ENCODE data around the gene SEPTIN1. TPM values are rescaled to one million over a fixed set of nuclear protein-coding genes. Genes with fewer than 3 reads are reported as not detected.

The SEPTIN1 gene
- total and polyA plus RNA-seq, 2 donors (not counting 3 experiments of a cell fraction or from before 2014, with no cell fraction given) = 0.07 to 0.75 TPM

DNA sequence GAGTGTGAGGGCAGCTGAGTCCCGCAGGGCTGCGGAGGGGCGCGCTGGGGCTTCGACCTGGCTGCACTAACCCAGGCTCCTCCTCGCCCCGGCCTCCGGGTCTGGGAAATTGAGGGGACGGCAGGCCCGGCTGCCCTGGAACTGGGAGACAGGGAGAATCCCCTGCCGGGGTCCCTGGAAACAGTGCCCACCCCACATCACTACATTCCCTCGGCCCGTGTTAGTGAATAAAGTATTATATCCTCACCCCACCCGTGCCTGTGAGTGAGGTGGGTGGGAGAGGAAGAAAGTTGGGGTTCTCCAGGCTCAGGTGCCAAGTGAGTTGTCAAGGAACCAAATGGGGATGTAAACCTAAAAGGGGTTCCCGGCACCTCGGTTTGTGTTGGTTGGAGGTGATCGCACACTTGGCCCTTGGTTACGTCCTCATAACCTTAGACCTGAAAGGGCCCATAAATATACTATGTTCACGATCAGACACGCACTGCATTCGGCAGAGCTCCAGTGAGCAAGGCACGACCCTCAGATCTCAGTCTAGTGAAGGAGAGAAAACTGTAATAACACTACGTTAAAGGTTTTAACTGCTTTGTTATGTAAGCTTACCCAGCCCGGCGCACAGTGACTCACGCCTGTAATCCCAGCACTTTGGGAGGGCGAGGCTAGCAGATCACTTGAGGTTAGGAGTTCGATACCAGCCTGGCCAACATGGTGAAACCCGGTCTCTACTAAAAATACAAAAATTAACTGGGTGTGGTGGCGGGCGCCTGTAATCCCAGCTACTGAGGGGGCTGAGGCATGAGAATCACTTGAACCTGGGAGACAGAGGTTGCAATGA, 36.2 kb upstream of the SEPTIN1 start:
- Histone ChIP-seq H4K20me1 (replicated peaks; ENCODE audit: control insufficient read depth, extremely low read depth, insufficient read depth, low read length) (no peaks in the 10 kb centered on the region), H3K9me3 (replicated peaks; ENCODE audit: control insufficient read depth, insufficient read depth, low read length) (no peaks in the 10 kb centered on the region), H3K4me2 (ENCODE audit: insufficient read depth, low read length) (peak overlapping the region; percentile 10), H3K9me1 (replicated peaks; ENCODE audit: control insufficient read depth, extremely low read depth, insufficient read depth, low read length) (no peaks in the 10 kb centered on the region), H3K79me2 (ENCODE audit: control insufficient read depth, insufficient read depth, low read length) (no peaks in the 10 kb centered on the region), H3K27ac (ENCODE audit: insufficient read depth, low read depth, low read length) (no peak overlapping the region), H3K27me3 (ENCODE audit: control insufficient read depth in 2 of 2, insufficient read depth in 2 of 2, low read length in 2 of 2) (no peaks in the 10 kb centered on the region), H3K36me3 (ENCODE audit: control insufficient read depth in 2 of 2, extremely low read depth in 1 of 2, insufficient read depth in 2 of 2, low read length in 2 of 2) (peaks cover under 1 to 4% of the 10 kb centered on the region in 2 experiments), H2AFZ (ENCODE audit: low read depth, low read length) (no peak overlapping the region), H3K9ac (replicated peaks; ENCODE audit: extremely low read depth, insufficient read depth, low read length) (no peak overlapping the region), H3K4me3 (replicated peaks in 1 of 3; ENCODE audit: insufficient read depth in 1 of 3, low read depth in 1 of 3, low read length in 3 of 3) (peak overlapping the region in 1 of 3 experiments; percentile 57), H3K4me1 (ENCODE audit: control insufficient read depth, extremely low read depth, insufficient read depth, low read length) (peaks cover 3% of the 10 kb centered on the region)
- no TSS peak for BruUV-seq (replicated peaks)
- FAIRE-seq (no peak), DNase-seq (ENCODE audit: low read depth, low spot score) (no peak)
- dilution Hi-C loops (cut with MboI; ENCODE audit: extremely low pct_ligation_motif_present, low sequenced_read_pairs) = no loop called here
- CTCF ChIA-PET = interaction anchor here (0.7 to 4.8 kb wide), 18 partner anchors 8 to 327 kb away, joined by 3 to 46 read pairs (median 6); partner anchors contain the start of genes CD2BP2, CORO1A, DCTPP1 and PRR14
- intact Hi-C loops (cut with micrococcal nuclease) = loop anchor here (1.0 kb wide), 3 partner anchors 9 to 27 kb away; partner anchors contain the start of gene SEPHS2
- TF ChIP-seq JUN (IDR thresholded peaks at IDR 0.05; ENCODE audit: borderline replicate concordance, insufficient read depth, insufficient read length, low read depth) = no peak
- TF ChIP-seq EZH2 (IDR thresholded peaks at IDR 0.05; ENCODE audit: borderline replicate concordance, low read depth, low read length, severe bottlenecking) = no peak
- no peak for TF ChIP-seq POLR2AphosphoS5 (IDR thresholded peaks at IDR 0.05; ENCODE audit: insufficient read depth, low read depth, low read length)
- TF ChIP-seq GATA2 (IDR thresholded peaks at IDR 0.05; ENCODE audit: insufficient read depth, insufficient read length, low read depth, low read length) = no peak
- TF ChIP-seq POLR2A (IDR thresholded peaks at IDR 0.05; ENCODE audit: low read depth, low read length) = no peak
- TF ChIP-seq, protein P1, sequence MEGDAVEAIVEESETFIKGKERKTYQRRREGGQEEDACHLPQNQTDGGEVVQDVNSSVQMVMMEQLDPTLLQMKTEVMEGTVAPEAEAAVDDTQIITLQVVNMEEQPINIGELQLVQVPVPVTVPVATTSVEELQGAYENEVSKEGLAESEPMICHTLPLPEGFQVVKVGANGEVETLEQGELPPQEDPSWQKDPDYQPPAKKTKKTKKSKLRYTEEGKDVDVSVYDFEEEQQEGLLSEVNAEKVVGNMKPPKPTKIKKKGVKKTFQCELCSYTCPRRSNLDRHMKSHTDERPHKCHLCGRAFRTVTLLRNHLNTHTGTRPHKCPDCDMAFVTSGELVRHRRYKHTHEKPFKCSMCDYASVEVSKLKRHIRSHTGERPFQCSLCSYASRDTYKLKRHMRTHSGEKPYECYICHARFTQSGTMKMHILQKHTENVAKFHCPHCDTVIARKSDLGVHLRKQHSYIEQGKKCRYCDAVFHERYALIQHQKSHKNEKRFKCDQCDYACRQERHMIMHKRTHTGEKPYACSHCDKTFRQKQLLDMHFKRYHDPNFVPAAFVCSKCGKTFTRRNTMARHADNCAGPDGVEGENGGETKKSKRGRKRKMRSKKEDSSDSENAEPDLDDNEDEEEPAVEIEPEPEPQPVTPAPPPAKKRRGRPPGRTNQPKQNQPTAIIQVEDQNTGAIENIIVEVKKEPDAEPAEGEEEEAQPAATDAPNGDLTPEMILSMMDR (IDR thresholded peaks at IDR 0.05; ENCODE audit: extremely low read depth in 1 of 2, insufficient read depth in 1 of 2, low read depth in 1 of 2, low read length in 2 of 2) = no peak
- TF ChIP-seq FOS (IDR thresholded peaks at IDR 0.05; ENCODE audit: borderline replicate concordance, insufficient read depth, low read length) = no peak
- TF ChIP-seq MYC (IDR thresholded peaks at IDR 0.05; ENCODE audit: low read depth, low read length) = no peak
- TF ChIP-seq, protein P2, sequence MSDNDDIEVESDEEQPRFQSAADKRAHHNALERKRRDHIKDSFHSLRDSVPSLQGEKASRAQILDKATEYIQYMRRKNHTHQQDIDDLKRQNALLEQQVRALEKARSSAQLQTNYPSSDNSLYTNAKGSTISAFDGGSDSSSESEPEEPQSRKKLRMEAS (IDR thresholded peaks at IDR 0.05; ENCODE audit: insufficient read depth, insufficient read length) = no peak
- POLR2A ChIA-PET = interaction anchor here (0.5 to 1.4 kb wide), 3 partner anchors 11 to 303 kb away, joined by 3 to 7 read pairs (median 6); partner anchors contain the start of genes DCTPP1 and ZNF771

Measured in endothelial cell of umbilical vein (primary cell).